ENCODE measurements around the gene PTPRC.

PTPRC gene

DNA sequence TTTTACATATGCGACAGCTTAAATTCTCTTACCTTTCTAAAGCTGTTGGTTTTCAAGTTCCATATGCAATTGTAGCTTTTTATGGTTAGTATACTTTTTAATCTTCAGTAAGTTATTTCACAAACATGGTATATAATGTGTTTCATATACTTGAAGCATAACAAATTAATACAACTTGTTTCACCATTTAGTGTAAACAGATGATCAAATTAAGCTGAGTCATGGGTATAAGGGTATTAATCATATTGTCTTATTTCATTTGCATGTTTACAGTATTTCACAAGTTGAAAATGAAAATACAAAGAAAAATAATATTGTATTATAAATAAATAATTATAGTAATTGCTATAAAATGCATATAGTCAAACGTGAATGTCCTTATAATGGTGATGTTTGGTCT, 92.1 kb downstream of the PTPRC start:
- no peak overlapping the region for H3K4me3 ChIP-seq (ENCODE audit: low read depth, low read length)
- TF ChIP-seq CTCF (IDR thresholded peaks at IDR 0.05; ENCODE audit: low read depth, low read length, missing control alignments) = no peak
- no peak overlapping the region for H3K27ac ChIP-seq
- DNase-seq = no peak
- in situ Hi-C loops (cut with HindIII; ENCODE audit: low pct_ligation_motif_present, low sequenced_read_pairs) = no loop called here
- H3K27me3 ChIP-seq (replicated peaks) = no peaks in the 10 kb centered on the region
- H3K36me3 ChIP-seq (replicated peaks) = no peaks in the 10 kb centered on the region

- Histone ChIP-seq H3K36me3 (replicated peaks) (no peaks in the 10 kb centered on the region), H3K27me3 (replicated peaks) (no peaks in the 10 kb centered on the region), H3K4me3 (ENCODE audit: low read depth, low read length) (no peak overlapping the region), H3K27ac (no peak overlapping the region)
- no peak for DNase-seq
- in situ Hi-C loops (cut with HindIII; ENCODE audit: low pct_ligation_motif_present, low sequenced_read_pairs) = no loop called here
- TF ChIP-seq CTCF (IDR thresholded peaks at IDR 0.05; ENCODE audit: low read depth, low read length, missing control alignments) = no peak
Measured at GRCh38 chr1:198734323-198735008, 95.6 kb downstream of the PTPRC start.

GRCh38 chr1:198741744-198742143, 102.9 kb downstream of the PTPRC start:
- no peak overlapping the region for H3K4me3 ChIP-seq (ENCODE audit: low read depth, low read length)
- H3K27ac ChIP-seq = no peak overlapping the region
- TF ChIP-seq CTCF (IDR thresholded peaks at IDR 0.05; ENCODE audit: low read depth, low read length, missing control alignments) = no peak
- DNase-seq = peak; percentile 71
- H3K36me3 ChIP-seq (replicated peaks) = no peaks in the 10 kb centered on the region
- H3K27me3 ChIP-seq (replicated peaks) = no peaks in the 10 kb centered on the region
- in situ Hi-C loops (cut with HindIII; ENCODE audit: low pct_ligation_motif_present, low sequenced_read_pairs) = no loop called here

DNA sequence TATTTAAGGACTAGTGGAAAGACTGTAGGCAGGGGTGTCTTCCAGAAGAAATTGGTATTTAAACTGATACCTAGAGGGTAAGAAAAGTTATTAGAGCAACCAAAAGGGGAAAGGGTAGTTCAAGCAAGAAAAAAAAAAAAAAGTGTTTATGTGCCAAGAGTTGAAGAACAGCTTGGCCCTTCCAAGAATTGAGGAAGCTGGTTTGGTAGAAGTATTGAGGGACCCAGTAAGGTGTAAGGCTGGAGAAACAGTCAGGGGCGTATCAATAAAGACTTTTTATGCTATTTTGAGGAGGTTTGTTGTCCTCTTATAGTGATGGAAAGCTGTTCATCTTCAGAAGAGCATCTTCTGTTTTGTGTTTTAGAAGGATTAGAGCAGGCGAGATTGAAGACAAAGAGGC, 108.3 kb downstream of the PTPRC start:
- Histone ChIP-seq H3K27me3 (replicated peaks) (no peaks in the 10 kb centered on the region), H3K36me3 (replicated peaks) (no peaks in the 10 kb centered on the region), H3K4me3 (ENCODE audit: low read depth, low read length) (no peak overlapping the region), H3K27ac (no peak overlapping the region)
- TF ChIP-seq CTCF (IDR thresholded peaks at IDR 0.05; ENCODE audit: low read depth, low read length, missing control alignments) = no peak
- in situ Hi-C loops (cut with HindIII; ENCODE audit: low pct_ligation_motif_present, low sequenced_read_pairs) = no loop called here
- DNase-seq = no peak

DNA sequence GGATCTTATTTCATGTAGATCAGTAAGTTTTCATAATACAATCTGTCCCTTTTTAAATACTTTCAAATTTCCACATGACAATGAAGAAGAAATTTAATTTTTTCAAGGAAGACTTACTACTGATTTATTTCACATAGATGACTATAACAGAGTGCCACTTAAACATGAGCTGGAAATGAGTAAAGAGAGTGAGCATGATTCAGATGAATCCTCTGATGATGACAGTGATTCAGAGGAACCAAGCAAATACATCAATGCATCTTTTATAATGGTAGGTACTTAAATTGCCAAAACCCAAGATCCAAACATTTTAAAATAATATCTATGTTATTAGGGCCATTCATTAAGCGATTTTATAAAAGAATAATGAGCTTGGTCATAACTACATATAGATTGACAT, 110.4 kb downstream of the PTPRC start:
- H3K36me3 ChIP-seq (replicated peaks) = no peaks in the 10 kb centered on the region

More for the DNA sequence above, 110.4 kb downstream of the PTPRC start:
- H3K4me3 ChIP-seq (ENCODE audit: low read depth, low read length) = no peak overlapping the region
- no peak for DNase-seq
- in situ Hi-C loops (cut with HindIII; ENCODE audit: low pct_ligation_motif_present, low sequenced_read_pairs) = no loop called here
- H3K27me3 ChIP-seq (replicated peaks) = no peaks in the 10 kb centered on the region
- no peak for TF ChIP-seq CTCF (IDR thresholded peaks at IDR 0.05; ENCODE audit: low read depth, low read length, missing control alignments)
- H3K27ac ChIP-seq = no peak overlapping the region
